Measurements from ENCODE around the gene LYPD6B.

Gene LYPD6B

DNA sequence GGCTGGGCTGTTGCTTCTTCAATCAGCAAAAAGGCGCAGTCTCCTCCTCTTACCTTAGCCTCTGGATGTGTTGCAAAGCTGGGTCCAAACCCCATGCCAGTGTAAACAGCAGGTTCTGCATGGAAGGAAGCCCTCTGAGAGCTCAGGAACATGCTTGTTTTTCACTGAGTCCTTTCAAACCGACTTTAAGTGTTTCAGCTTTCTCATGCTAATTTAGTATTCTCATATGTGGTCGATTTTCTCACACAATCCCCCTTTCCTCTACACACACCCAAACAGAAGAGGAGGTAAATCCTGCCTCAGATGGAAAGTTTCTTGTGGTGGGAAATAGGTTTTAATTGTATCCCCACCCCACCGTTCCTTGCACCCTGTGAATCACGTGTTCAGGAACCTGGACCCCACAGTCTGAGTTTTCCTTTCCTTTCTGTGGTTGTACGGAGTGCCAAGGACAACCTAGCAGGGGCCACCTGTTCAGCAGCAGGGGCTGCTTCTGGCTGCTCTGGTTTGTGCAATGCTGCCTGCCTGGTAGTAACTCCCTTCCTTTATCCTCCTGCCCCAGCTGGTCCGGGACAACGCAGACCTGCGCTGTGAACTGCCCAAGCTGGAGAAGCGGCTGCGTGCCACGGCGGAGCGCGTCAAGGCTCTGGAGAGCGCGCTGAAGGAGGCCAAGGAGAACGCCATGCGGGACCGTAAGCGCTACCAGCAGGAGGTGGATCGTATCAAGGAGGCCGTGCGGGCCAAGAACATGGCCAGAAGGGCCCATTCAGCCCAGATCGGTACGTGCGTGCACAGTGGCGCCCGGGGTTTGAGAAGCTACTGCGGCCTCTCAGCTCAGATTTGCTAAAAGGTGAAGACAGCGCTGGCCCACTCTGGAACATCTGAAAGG is 28.7 kb upstream of the LYPD6B start:
- Histone ChIP-seq H4K20me1 (ENCODE audit: insufficient read depth, low read length, poor library complexity, severe bottlenecking) (no peaks in the 10 kb centered on the region), H3K9ac (ENCODE audit: low read depth, low read length, poor library complexity, severe bottlenecking) (no peak overlapping the region), H3F3A (ENCODE audit: low read depth) (no peaks in the 10 kb centered on the region), H3K36me3 (ENCODE audit: insufficient read depth, low read length) (no peaks in the 10 kb centered on the region), H3K9me2 (replicated peaks; ENCODE audit: low read depth, low read length) (no peaks in the 10 kb centered on the region), H3K4me2 (ENCODE audit: low read depth, low read length, poor library complexity, severe bottlenecking) (no peak overlapping the region), H2AFZ (ENCODE audit: low read length) (no peak overlapping the region), H3K4me1 (ENCODE audit: insufficient read depth, low read length, poor library complexity, severe bottlenecking) (no peaks in the 10 kb centered on the region), H3K4me3 (ENCODE audit: low read length, poor library complexity, severe bottlenecking) (no peak overlapping the region), H3K27me3 (ENCODE audit: insufficient read depth, low read length, poor library complexity, severe bottlenecking) (no peaks in the 10 kb centered on the region), H3K79me2 (ENCODE audit: insufficient read depth, low read length) (no peaks in the 10 kb centered on the region), H3K9me3 (ENCODE audit: insufficient read depth, low read depth, low read length) (no peaks in the 10 kb centered on the region)
- TF ChIP-seq EZH2phosphoT487 (IDR thresholded peaks at IDR 0.05; ENCODE audit: borderline replicate concordance): no peak
- TF ChIP-seq, protein P1, sequence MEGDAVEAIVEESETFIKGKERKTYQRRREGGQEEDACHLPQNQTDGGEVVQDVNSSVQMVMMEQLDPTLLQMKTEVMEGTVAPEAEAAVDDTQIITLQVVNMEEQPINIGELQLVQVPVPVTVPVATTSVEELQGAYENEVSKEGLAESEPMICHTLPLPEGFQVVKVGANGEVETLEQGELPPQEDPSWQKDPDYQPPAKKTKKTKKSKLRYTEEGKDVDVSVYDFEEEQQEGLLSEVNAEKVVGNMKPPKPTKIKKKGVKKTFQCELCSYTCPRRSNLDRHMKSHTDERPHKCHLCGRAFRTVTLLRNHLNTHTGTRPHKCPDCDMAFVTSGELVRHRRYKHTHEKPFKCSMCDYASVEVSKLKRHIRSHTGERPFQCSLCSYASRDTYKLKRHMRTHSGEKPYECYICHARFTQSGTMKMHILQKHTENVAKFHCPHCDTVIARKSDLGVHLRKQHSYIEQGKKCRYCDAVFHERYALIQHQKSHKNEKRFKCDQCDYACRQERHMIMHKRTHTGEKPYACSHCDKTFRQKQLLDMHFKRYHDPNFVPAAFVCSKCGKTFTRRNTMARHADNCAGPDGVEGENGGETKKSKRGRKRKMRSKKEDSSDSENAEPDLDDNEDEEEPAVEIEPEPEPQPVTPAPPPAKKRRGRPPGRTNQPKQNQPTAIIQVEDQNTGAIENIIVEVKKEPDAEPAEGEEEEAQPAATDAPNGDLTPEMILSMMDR (conservative IDR thresholded peaks at IDR 0.05; ENCODE audit: low read length): no peak

DNA sequence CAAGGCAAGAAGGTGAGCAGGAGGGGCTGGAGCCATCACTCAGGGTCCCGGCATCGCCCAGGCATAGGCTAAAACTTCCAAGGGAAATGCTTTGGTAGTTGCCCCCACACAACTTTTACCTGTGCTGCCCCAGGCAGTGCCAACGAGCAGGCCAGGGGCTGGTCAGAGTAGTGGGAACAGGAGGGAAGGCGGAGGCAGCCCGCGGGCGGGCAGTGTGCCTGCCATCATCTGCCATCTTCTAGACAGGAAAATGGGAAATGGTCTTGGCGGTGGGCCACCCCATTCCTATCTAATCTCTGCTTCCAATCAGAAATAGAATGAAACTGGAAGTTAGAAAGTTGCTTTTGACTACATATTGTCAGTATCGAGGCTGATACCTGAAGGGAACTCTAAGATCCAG is 26.0 kb upstream of the LYPD6B start:
- no peak overlapping the region for H3K4me3 ChIP-seq (ENCODE audit: low read length, poor library complexity, severe bottlenecking)
- no peaks in the 10 kb centered on the region for H3K27me3 ChIP-seq (ENCODE audit: insufficient read depth, low read length, poor library complexity, severe bottlenecking)
- no peak overlapping the region for H3K4me2 ChIP-seq (ENCODE audit: low read depth, low read length, poor library complexity, severe bottlenecking)
- H3K36me3 ChIP-seq (ENCODE audit: insufficient read depth, low read length): no peaks in the 10 kb centered on the region
- no peak for TF ChIP-seq EZH2phosphoT487 (IDR thresholded peaks at IDR 0.05; ENCODE audit: borderline replicate concordance)
- TF ChIP-seq, protein P1 (conservative IDR thresholded peaks at IDR 0.05; ENCODE audit: low read length): no peak
- H3K9me3 ChIP-seq (ENCODE audit: insufficient read depth, low read depth, low read length): no peaks in the 10 kb centered on the region
- no peak overlapping the region for H2AFZ ChIP-seq (ENCODE audit: low read length)
- no peak overlapping the region for H3K9ac ChIP-seq (ENCODE audit: low read depth, low read length, poor library complexity, severe bottlenecking)
- H3K79me2 ChIP-seq (ENCODE audit: insufficient read depth, low read length): no peaks in the 10 kb centered on the region
- no peaks in the 10 kb centered on the region for H3K4me1 ChIP-seq (ENCODE audit: insufficient read depth, low read length, poor library complexity, severe bottlenecking)
- no peaks in the 10 kb centered on the region for H3K9me2 ChIP-seq (replicated peaks; ENCODE audit: low read depth, low read length)
- H4K20me1 ChIP-seq (ENCODE audit: insufficient read depth, low read length, poor library complexity, severe bottlenecking): no peaks in the 10 kb centered on the region
- no peaks in the 10 kb centered on the region for H3F3A ChIP-seq (ENCODE audit: low read depth)

DNA sequence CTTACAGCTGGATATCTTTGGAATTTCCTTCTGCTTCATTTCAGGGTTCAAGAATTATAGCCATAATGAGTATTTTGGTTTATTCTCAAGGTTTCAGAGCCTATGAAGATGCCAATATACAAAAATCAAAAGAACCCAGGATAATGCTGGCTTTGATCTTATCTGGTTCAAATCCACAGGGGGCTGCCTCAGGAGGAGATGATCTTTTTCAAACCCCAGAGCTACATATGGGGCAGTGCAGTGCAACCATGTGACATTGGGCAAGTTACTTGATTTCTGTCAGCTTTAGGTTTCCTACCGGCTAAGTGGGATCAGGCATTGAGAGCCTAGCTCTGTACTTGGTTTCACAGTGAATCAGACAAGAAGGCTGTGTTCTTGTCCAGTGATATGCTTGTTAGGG is 23.0 kb upstream of the LYPD6B start:
- Histone ChIP-seq H3K9me3 (ENCODE audit: insufficient read depth, low read depth, low read length) (no peaks in the 10 kb centered on the region), H3K36me3 (ENCODE audit: insufficient read depth, low read length) (no peaks in the 10 kb centered on the region), H3K9ac (ENCODE audit: low read depth, low read length, poor library complexity, severe bottlenecking) (no peak overlapping the region), H3K79me2 (ENCODE audit: insufficient read depth, low read length) (no peaks in the 10 kb centered on the region), H3K9me2 (replicated peaks; ENCODE audit: low read depth, low read length) (no peaks in the 10 kb centered on the region), H2AFZ (ENCODE audit: low read length) (no peak overlapping the region), H3K4me3 (ENCODE audit: low read length, poor library complexity, severe bottlenecking) (no peak overlapping the region), H3F3A (ENCODE audit: low read depth) (no peaks in the 10 kb centered on the region), H4K20me1 (ENCODE audit: insufficient read depth, low read length, poor library complexity, severe bottlenecking) (no peaks in the 10 kb centered on the region), H3K4me1 (ENCODE audit: insufficient read depth, low read length, poor library complexity, severe bottlenecking) (no peaks in the 10 kb centered on the region), H3K4me2 (ENCODE audit: low read depth, low read length, poor library complexity, severe bottlenecking) (no peak overlapping the region), H3K27me3 (ENCODE audit: insufficient read depth, low read length, poor library complexity, severe bottlenecking) (no peaks in the 10 kb centered on the region)
- TF ChIP-seq, protein P1 (conservative IDR thresholded peaks at IDR 0.05; ENCODE audit: low read length): no peak
- no peak for TF ChIP-seq EZH2phosphoT487 (IDR thresholded peaks at IDR 0.05; ENCODE audit: borderline replicate concordance)

Data from Loucy (cell line).